Endothelial cell of umbilical vein (primary cell): ENCODE data around the gene PCYOX1L.

Source experiments
- EZH2 ChIP-seq: IDR thresholded peaks from 2 replicates; pipeline ENCODE4 v1.6.1; 2012; ENCODE audit warnings: borderline replicate concordance, low read depth, mild to moderate bottlenecking, moderate library complexity, low read length, inconsistent platforms; ENCODE audit not compliant: severe bottlenecking
- FOS ChIP-seq: IDR thresholded peaks from 2 replicates; pipeline ENCODE4 v1.6.1; 2011; ENCODE audit warnings: mild to moderate bottlenecking, low read length, moderate library complexity, borderline replicate concordance; ENCODE audit not compliant: insufficient read depth
- GATA2 ChIP-seq: IDR thresholded peaks from 2 replicates; pipeline ENCODE4 v1.7.0; 2011; ENCODE audit warnings: low read depth, mild to moderate bottlenecking, moderate library complexity, mixed read lengths, low read length; ENCODE audit not compliant: insufficient read length, insufficient read depth
- JUN ChIP-seq: IDR thresholded peaks from 2 replicates; pipeline ENCODE4 v1.6.1; 2011; ENCODE audit warnings: borderline replicate concordance, low read depth; ENCODE audit not compliant: insufficient read length, insufficient read depth
- MYC ChIP-seq: IDR thresholded peaks from one replicate; pipeline ENCODE4 v1.6.1; 2011; ENCODE audit warnings: mild to moderate bottlenecking, low read depth, low read length
- POLR2A ChIP-seq: IDR thresholded peaks from 2 replicates; pipeline ENCODE4 v1.6.1; 2012; ENCODE audit warnings: low read depth, mild to moderate bottlenecking, control low read depth, low read length
- POLR2AphosphoS5 ChIP-seq: IDR thresholded peaks from 2 replicates; pipeline ENCODE4 v1.6.1; 2012; ENCODE audit warnings: low read depth, mild to moderate bottlenecking, control low read depth, low read length, moderate library complexity; ENCODE audit not compliant: insufficient read depth
- TF ChIP-seq, protein P1 (sequence below): IDR thresholded peaks from 2 replicates; pipeline ENCODE4 v1.6.1; 2011; ENCODE audit not compliant: insufficient read depth, insufficient read length
- TF ChIP-seq, protein P2 (sequence below), 2 donors: IDR thresholded peaks; 1 replicate in 1 of 2; 2 replicates in 1 of 2; pipeline ENCODE4 v1.5.1; 2011; ENCODE audit warnings: low read length in 2 of 2, mild to moderate bottlenecking in 2 of 2, moderate library complexity in 2 of 2, control low read depth in 1 of 2, inconsistent platforms in 1 of 2, low read depth in 1 of 2; ENCODE audit not compliant: insufficient read depth in 1 of 2; ENCODE audit errors: extremely low read depth in 1 of 2

DNA sequence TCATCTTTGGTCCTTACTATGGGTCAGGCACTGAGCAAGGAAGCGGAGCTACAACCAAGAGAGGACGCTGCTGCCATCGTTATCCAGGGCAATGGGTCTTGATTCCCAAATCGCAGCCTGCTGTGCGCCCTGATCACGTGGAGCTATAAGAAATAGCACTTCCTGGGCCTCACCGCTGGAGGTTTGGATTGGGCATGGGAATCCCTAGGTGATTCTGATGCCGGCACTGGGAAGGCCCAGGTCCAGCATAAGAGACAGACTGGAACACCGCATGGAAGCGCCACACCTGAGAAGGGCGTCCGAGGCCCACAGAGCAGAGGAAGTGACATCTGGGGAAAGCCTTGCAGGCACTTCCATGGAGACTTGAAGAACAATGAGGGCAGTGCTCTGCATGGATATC is 18.3 kb downstream of the PCYOX1L start:
- TF ChIP-seq, protein P1, sequence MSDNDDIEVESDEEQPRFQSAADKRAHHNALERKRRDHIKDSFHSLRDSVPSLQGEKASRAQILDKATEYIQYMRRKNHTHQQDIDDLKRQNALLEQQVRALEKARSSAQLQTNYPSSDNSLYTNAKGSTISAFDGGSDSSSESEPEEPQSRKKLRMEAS = no peak
- TF ChIP-seq, protein P2, sequence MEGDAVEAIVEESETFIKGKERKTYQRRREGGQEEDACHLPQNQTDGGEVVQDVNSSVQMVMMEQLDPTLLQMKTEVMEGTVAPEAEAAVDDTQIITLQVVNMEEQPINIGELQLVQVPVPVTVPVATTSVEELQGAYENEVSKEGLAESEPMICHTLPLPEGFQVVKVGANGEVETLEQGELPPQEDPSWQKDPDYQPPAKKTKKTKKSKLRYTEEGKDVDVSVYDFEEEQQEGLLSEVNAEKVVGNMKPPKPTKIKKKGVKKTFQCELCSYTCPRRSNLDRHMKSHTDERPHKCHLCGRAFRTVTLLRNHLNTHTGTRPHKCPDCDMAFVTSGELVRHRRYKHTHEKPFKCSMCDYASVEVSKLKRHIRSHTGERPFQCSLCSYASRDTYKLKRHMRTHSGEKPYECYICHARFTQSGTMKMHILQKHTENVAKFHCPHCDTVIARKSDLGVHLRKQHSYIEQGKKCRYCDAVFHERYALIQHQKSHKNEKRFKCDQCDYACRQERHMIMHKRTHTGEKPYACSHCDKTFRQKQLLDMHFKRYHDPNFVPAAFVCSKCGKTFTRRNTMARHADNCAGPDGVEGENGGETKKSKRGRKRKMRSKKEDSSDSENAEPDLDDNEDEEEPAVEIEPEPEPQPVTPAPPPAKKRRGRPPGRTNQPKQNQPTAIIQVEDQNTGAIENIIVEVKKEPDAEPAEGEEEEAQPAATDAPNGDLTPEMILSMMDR (IDR thresholded peaks at IDR 0.05; ENCODE audit: extremely low read depth in 1 of 2, insufficient read depth in 1 of 2, low read depth in 1 of 2, low read length in 2 of 2) = no peak
- no peak for TF ChIP-seq POLR2A
- no peak for TF ChIP-seq EZH2
- TF ChIP-seq JUN = no peak
- no peak for TF ChIP-seq POLR2AphosphoS5
- no peak for TF ChIP-seq GATA2
- TF ChIP-seq FOS = no peak
- no peak for TF ChIP-seq MYC
